Mucosa of rectum (tissue), 2 donors: ENCODE measurements around the gene LRP10.

Source experiments
- H3K27ac ChIP-seq, 2 donors: one replicate each; pipeline ENCODE4 v1.7.0; 2013; ENCODE audit warnings: inconsistent platforms in 2 of 2, low read depth in 2 of 2, low read length in 2 of 2
- H3K27me3 ChIP-seq, 2 donors: one replicate each; pipeline ENCODE4 v1.7.0; 2013; ENCODE audit warnings: low read length in 2 of 2; ENCODE audit not compliant: control insufficient read depth in 2 of 2, insufficient read depth in 2 of 2
- H3K36me3 ChIP-seq, 2 donors: one replicate each; pipeline ENCODE4 v1.7.0; 2013; ENCODE audit warnings: low read length in 2 of 2; ENCODE audit not compliant: control insufficient read depth in 2 of 2, insufficient read depth in 2 of 2
- H3K4me1 ChIP-seq, 2 donors: one replicate each; pipeline ENCODE4 v1.7.0; 2013; ENCODE audit warnings: low read length in 2 of 2, mild to moderate bottlenecking in 1 of 2; ENCODE audit not compliant: control insufficient read depth in 2 of 2, insufficient read depth in 2 of 2
- H3K4me3 ChIP-seq, 2 donors: one replicate each; pipeline ENCODE4 v1.7.0; 2013; ENCODE audit warnings: low read length in 2 of 2
- H3K9ac ChIP-seq, 2 donors: one replicate each; pipeline ENCODE4 v1.7.0; 2013; ENCODE audit warnings: low read length in 2 of 2, low read depth in 1 of 2, mild to moderate bottlenecking in 1 of 2
- H3K9me3 ChIP-seq, 2 donors: one replicate each; pipeline ENCODE4 v1.7.0; 2013; ENCODE audit warnings: low read length in 2 of 2; ENCODE audit not compliant: control insufficient read depth in 2 of 2
- donor health status: healthy.
- donor health status: Normal muscosa, but diverticular disease.

The LRP10 gene

GRCh38 chr14:22836301-22837113 is 35.0 kb upstream of the LRP10 start, which contains the start of gene MMP14:
Gene MMP14 (plus strand): TSS chr14:22836585. CDS start chr14:22836818, 233 bp downstream.
- Histone ChIP-seq H3K9ac (peak within 1 kb of the TSS; percentile 84 to 96), H3K36me3 (peaks cover 12 to 21% of the 10 kb centered on the region in 2 donors)

GRCh38 chr14:22837114-22837749 is 34.3 kb upstream of the LRP10 start:
- Histone ChIP-seq H3K9ac (peak overlapping the region; percentile 84 to 96), H3K27me3 (no peaks in the 10 kb centered on the region), H3K36me3 (peaks cover 20 to 28% of the 10 kb centered on the region in 2 donors), H3K27ac (peak overlapping the region; percentile 85 to 88), H3K4me1 (peaks cover 10 to 17% of the 10 kb centered on the region in 2 donors), H3K4me3 (peak overlapping the region; percentile 90 to 96), H3K9me3 (no peaks in the 10 kb centered on the region)

More at GRCh38 chr14:22836301-22837113, 35.0 kb upstream of the LRP10 start, which contains the start of gene MMP14:
- Histone ChIP-seq H3K9me3 (no peaks in the 10 kb centered on the region), H3K27me3 (no peaks in the 10 kb centered on the region), H3K27ac (peak within 1 kb of the TSS; percentile 85 to 88), H3K4me1 (peaks cover 10 to 17% of the 10 kb centered on the region in 2 donors), H3K4me3 (peak within 1 kb of the TSS; percentile 90 to 96)

- Histone ChIP-seq H3K9ac (peak overlapping the region; percentile 84 to 96), H3K27ac (peak overlapping the region; percentile 85 to 88), H3K9me3 (no peaks in the 10 kb centered on the region), H3K4me1 (peaks cover 10 to 17% of the 10 kb centered on the region in 2 donors), H3K27me3 (no peaks in the 10 kb centered on the region), H3K4me3 (peak overlapping the region; percentile 90 to 96), H3K36me3 (peaks cover 25 to 34% of the 10 kb centered on the region in 2 donors)
Observed at GRCh38 chr14:22837750-22838538, 33.6 kb upstream of the LRP10 start.

- Histone ChIP-seq H3K36me3 (peaks cover 29 to 38% of the 10 kb centered on the region in 2 donors), H3K4me3 (peak overlapping the region; percentile 90 to 96), H3K9ac (peak overlapping the region; percentile 84 to 96), H3K27ac (peak overlapping the region; percentile 85 to 88), H3K9me3 (no peaks in the 10 kb centered on the region), H3K4me1 (peaks cover 10 to 17% of the 10 kb centered on the region in 2 donors), H3K27me3 (no peaks in the 10 kb centered on the region)
Observed at GRCh38 chr14:22838631-22839041, 32.9 kb upstream of the LRP10 start.

GRCh38 chr14:22839159-22839779 is 32.3 kb upstream of the LRP10 start:
- peak overlapping the region in 1 of 2 donors; percentile 96 for H3K9ac ChIP-seq

GRCh38 chr14:22841311-22841710 is 30.2 kb upstream of the LRP10 start:
- Histone ChIP-seq H3K4me1 (peaks cover 9 to 17% of the 10 kb centered on the region in 2 donors), H3K4me3 (no peak overlapping the region), H3K36me3 (peaks cover 43 to 45% of the 10 kb centered on the region in 2 donors), H3K9me3 (no peaks in the 10 kb centered on the region), H3K27ac (no peak overlapping the region), H3K9ac (no peak overlapping the region), H3K27me3 (no peaks in the 10 kb centered on the region)

More at GRCh38 chr14:22839159-22839779, 32.3 kb upstream of the LRP10 start:
- H3K4me1 ChIP-seq, result peaks cover 10 to 17% of the 10 kb centered on the region in 2 donors
- no peaks in the 10 kb centered on the region for H3K9me3 ChIP-seq
- H3K4me3 ChIP-seq, result peak overlapping the region; percentile 28 to 90
- H3K27me3 ChIP-seq, result no peaks in the 10 kb centered on the region
- H3K27ac ChIP-seq, result peak overlapping the region in 1 of 2 donors; percentile 88
- H3K36me3 ChIP-seq, result peaks cover 26 to 36% of the 10 kb centered on the region in 2 donors

GRCh38 chr14:22841769-22842168 is 29.8 kb upstream of the LRP10 start:
- H3K4me1 ChIP-seq, result peaks cover 10 to 19% of the 10 kb centered on the region in 2 donors
- H3K27ac ChIP-seq, result no peak overlapping the region
- H3K9ac ChIP-seq, result no peak overlapping the region
- peaks cover 46 to 48% of the 10 kb centered on the region in 2 donors for H3K36me3 ChIP-seq
- H3K9me3 ChIP-seq, result no peaks in the 10 kb centered on the region
- no peaks in the 10 kb centered on the region for H3K27me3 ChIP-seq
- no peak overlapping the region for H3K4me3 ChIP-seq

GRCh38 chr14:22842211-22843122 is 29.1 kb upstream of the LRP10 start:
- Histone ChIP-seq H3K9me3 (no peaks in the 10 kb centered on the region), H3K27me3 (no peaks in the 10 kb centered on the region), H3K9ac (no peak overlapping the region), H3K4me1 (peaks cover 10 to 20% of the 10 kb centered on the region in 2 donors), H3K4me3 (no peak overlapping the region), H3K36me3 (peaks cover 46 to 51% of the 10 kb centered on the region in 2 donors), H3K27ac (no peak overlapping the region)
